OCI-LY7 (cell line): ENCODE measurements around the gene TMPRSS9.

ENCODE experiments used
- CTCF ChIP-seq: fragments of 200-600 bp; sonication (generic); conservative IDR thresholded peaks from 2 replicates; pipeline ENCODE4 v1.5.1; 2014; ENCODE audit warnings: mild to moderate bottlenecking, antibody characterized with exemption, low read length, moderate library complexity, mixed read lengths
- EZH2phosphoT487 ChIP-seq: fragments of 200-600 bp; sonication (generic); IDR thresholded peaks from 2 replicates; pipeline ENCODE4 v1.6.1; 2018; ENCODE audit warnings: low read depth, borderline replicate concordance, mild to moderate bottlenecking, mixed run types, antibody characterized with exemption, low read length, moderate library complexity, mixed read lengths

- no peak for TF ChIP-seq CTCF
- TF ChIP-seq EZH2phosphoT487 = no peak
These were observed 2.2 kb downstream of the TMPRSS9 start for GRCh38 chr19:2362046-2362969.
